Endothelial cell of umbilical vein (primary cell): ENCODE measurements around the gene WAPL. TPM values are rescaled to one million over a fixed set of nuclear protein-coding genes. Genes with fewer than 3 reads are reported as not detected.

ENCODE experiments used
- BruUV-seq: library from RNA; stranded (reverse); fragments of 400-500 nt; replicated peaks from 2 replicates; lab custom pipeline; 2021; lab: Mats Ljungman, UMichigan
- CTCF ChIA-PET: fragments of 300-600, 350-600 bp; sonication (Branson Sonifier 250); formaldehyde crosslinking; loops from one replicate; lab custom pipeline; 2021; ENCODE audit warnings: antibody characterized with exemption, inconsistent platforms; lab: Charles Lee
- POLR2A ChIA-PET: fragments of 300-600, 350-600 bp; sonication (Branson Sonifier 250); formaldehyde crosslinking; loops from one replicate; lab custom pipeline; 2021; ENCODE audit warnings: antibody characterized with exemption, inconsistent platforms; lab: Charles Lee
- DNase-seq: peaks from one replicate; pipeline ENCODE4 v3.0.0-alpha.2; 2011; ENCODE audit warnings: low read depth, low spot score
- FAIRE-seq: peaks from 2 replicates; lab custom pipeline; 2011; peaks lifted over from hg19 to GRCh38; lab: Jason Lieb, UNC
- H2AFZ ChIP-seq: 2 replicates; pipeline ENCODE4 v1.6.0; 2012; ENCODE audit warnings: low read depth, low read length, control low read depth, inconsistent platforms
- H3K27ac ChIP-seq: 2 replicates; pipeline ENCODE4 v1.5.1; 2011; ENCODE audit warnings: low read depth, mild to moderate bottlenecking, control low read depth, low read length, moderate library complexity; ENCODE audit not compliant: insufficient read depth
- H3K27me3 ChIP-seq, 2 experiments: 2 replicates each; pipeline versions ENCODE4 v1.6.0 to v1.6.1; 2011; ENCODE audit warnings: low read length in 2 of 2, mixed read lengths in 1 of 2; ENCODE audit not compliant: control insufficient read depth in 2 of 2, insufficient read depth in 2 of 2
- H3K36me3 ChIP-seq, 2 experiments: 2 replicates in 1 of 2; 3 replicates in 1 of 2; pipeline ENCODE4 v1.5.1; 2011; ENCODE audit warnings: low read length in 2 of 2, mild to moderate bottlenecking in 1 of 2, moderate library complexity in 1 of 2; ENCODE audit not compliant: control insufficient read depth in 2 of 2, insufficient read depth in 2 of 2; ENCODE audit errors: extremely low read depth in 1 of 2
- H3K4me1 ChIP-seq: 3 replicates; pipeline ENCODE4 v1.5.1; 2011; ENCODE audit warnings: mild to moderate bottlenecking, low read length; ENCODE audit not compliant: control insufficient read depth, insufficient read depth; ENCODE audit errors: extremely low read depth
- H3K4me2 ChIP-seq: 2 replicates; pipeline ENCODE4 v1.6.1; 2011; ENCODE audit warnings: low read length, control low read depth, mixed read lengths; ENCODE audit not compliant: insufficient read depth
- H3K4me3 ChIP-seq, 3 experiments: fragments of 200-600 bp in 1 of 3; sonication (generic), shearing (Covaris generic) in 1 of 3; replicated peaks in 1 of 3; 2 replicates each; pipeline ENCODE4 v1.5.1; 2011 to 2016; ENCODE audit warnings: control low read depth in 3 of 3, low read length in 3 of 3, mild to moderate bottlenecking in 2 of 3, inconsistent platforms in 1 of 3, low read depth in 1 of 3, moderate library complexity in 1 of 3; ENCODE audit not compliant: insufficient read depth in 1 of 3
- H3K79me2 ChIP-seq: 2 replicates; pipeline ENCODE4 v1.6.0; 2012; ENCODE audit warnings: low read length, inconsistent platforms; ENCODE audit not compliant: control insufficient read depth, insufficient read depth
- H3K9ac ChIP-seq: replicated peaks from 2 replicates; pipeline ENCODE3; 2011; ENCODE audit warnings: low read length, control low read depth; ENCODE audit not compliant: insufficient read depth; ENCODE audit errors: extremely low read depth
- H3K9me1 ChIP-seq: replicated peaks from 3 replicates; pipeline ENCODE4 v1.6.0; 2011; ENCODE audit warnings: mild to moderate bottlenecking, low read length; ENCODE audit not compliant: control insufficient read depth, insufficient read depth; ENCODE audit errors: extremely low read depth
- H3K9me3 ChIP-seq: replicated peaks from 2 replicates; pipeline ENCODE4 v1.5.1; 2012; ENCODE audit warnings: low read length, inconsistent platforms; ENCODE audit not compliant: control insufficient read depth, insufficient read depth
- H4K20me1 ChIP-seq: replicated peaks from 2 replicates; pipeline ENCODE3; 2011; ENCODE audit warnings: mild to moderate bottlenecking, low read length; ENCODE audit not compliant: control insufficient read depth, insufficient read depth; ENCODE audit errors: extremely low read depth
- GATA2 ChIP-seq: IDR thresholded peaks from 2 replicates; pipeline ENCODE4 v1.7.0; 2011; ENCODE audit warnings: low read depth, mild to moderate bottlenecking, moderate library complexity, mixed read lengths, low read length; ENCODE audit not compliant: insufficient read length, insufficient read depth
- POLR2AphosphoS5 ChIP-seq: IDR thresholded peaks from 2 replicates; pipeline ENCODE4 v1.6.1; 2012; ENCODE audit warnings: low read depth, mild to moderate bottlenecking, control low read depth, low read length, moderate library complexity; ENCODE audit not compliant: insufficient read depth
- dilution Hi-C: fragments of 300-500 bp; cut with MboI; formaldehyde crosslinking; loops from one replicate; pipeline ENCODE4 v1.15.0; 2019; ENCODE audit warnings: low sequenced_read_pairs; ENCODE audit not compliant: extremely low pct_ligation_motif_present
- intact Hi-C: fragments of 100-400 bp; cut with micrococcal nuclease; formaldehyde crosslinking; loops from one replicate; pipeline ENCODE4 v1.10.0; 2022
- polyA plus RNA-seq, 4 experiments: library from polyadenylated mRNA; depleted of rRNA in 3 of 4; stranded (reverse) in 3 of 4; unstranded in 1 of 4; fragments of >200 nt; gene quantifications; 2 replicates each; pipeline versions ENCODE4 v1.2.1 to v1.2.3, GENCODE V29; 2011 to 2012; ENCODE audit warnings: missing spikeins in 1 of 4
- total RNA-seq: library from RNA; stranded (reverse); gene quantifications from 2 replicates; pipeline ENCODE4 v1.2.3, GENCODE V29; 2021

Gene WAPL
- total and polyA plus RNA-seq, 2 donors (not counting 3 experiments of a cell fraction or from before 2014, with no cell fraction given), result 9.2 to 35.1 TPM

DNA sequence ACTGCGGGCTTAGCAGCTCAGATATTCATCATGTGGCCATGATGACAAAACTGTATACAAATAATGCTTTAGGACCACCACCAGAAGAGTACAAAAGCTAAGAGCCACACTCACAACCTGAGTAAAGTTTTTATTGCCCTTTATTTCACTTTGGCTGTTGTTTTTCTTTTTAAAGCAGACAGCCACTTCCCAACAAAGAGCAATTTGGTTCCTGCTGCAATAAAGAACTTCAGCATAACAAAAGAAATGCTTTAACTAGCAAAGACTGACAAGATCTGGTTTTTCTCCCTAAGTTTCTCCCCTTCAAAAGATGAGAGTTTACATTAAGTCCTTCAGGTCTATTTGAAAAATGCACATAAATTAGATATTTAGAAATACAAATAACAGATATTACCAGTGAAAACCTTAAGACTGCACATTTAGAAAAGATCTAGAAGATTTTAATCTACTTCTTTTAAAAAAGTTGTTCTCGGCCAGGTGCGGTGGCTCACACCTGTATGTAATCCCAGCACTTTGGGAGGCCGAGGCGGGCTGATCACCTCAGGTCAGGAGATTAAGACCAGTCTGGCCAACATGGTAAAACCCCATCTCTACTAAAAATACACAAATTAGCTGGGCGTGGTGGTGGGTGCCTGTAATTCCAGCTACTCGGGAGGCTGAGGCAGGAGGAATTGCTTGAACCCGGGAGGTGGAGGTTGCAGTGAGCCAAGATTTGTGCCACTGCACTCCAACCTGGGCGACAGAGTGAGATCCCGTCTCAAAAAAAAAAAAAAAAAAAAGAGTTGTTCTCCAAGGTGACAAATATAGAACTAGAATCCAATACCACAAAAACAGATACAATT, 59.4 kb downstream of the WAPL start:
- Histone ChIP-seq H4K20me1 (no peaks in the 10 kb centered on the region), H3K79me2 (no peaks in the 10 kb centered on the region), H2AFZ (no peak overlapping the region), H3K4me2 (no peak overlapping the region), H3K4me3 (no peak overlapping the region), H3K9me3 (no peaks in the 10 kb centered on the region), H3K4me1 (no peaks in the 10 kb centered on the region), H3K9me1 (no peaks in the 10 kb centered on the region), H3K27me3 (no peaks in the 10 kb centered on the region), H3K9ac (no peak overlapping the region), H3K36me3 (peaks cover 8 to 18% of the 10 kb centered on the region in 2 experiments), H3K27ac (no peak overlapping the region)
- intact Hi-C loops, result no loop called here
- no peak for TF ChIP-seq GATA2
- BruUV-seq, result no TSS peak
- FAIRE-seq (no peak), DNase-seq (no peak)
- ChIA-PET CTCF (interaction anchor here (0.6 to 1.5 kb wide), 3 partner anchors 61 to 123 kb away, joined by 3 to 5 read pairs (median 4); no protein-coding TSS in a partner anchor), POLR2A (no interaction called here)
- dilution Hi-C loops, result no loop called here

DNA sequence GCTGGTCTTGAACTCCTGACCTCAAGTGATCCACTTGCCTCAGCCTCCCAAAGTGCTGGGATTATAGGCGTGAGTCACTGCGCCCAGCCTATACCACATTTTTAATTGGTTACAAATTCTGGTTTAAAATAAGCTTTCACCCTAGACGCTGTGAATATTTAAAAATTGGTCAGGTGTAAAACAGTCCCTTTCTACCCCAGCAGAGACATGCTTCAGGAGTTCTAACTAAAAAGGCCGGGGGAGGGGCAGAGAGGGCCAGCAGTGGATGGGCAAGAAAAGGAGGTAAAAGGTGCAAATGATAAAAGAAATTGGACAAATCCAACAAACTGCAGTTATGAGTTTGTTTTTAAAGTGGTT, 70.0 kb downstream of the WAPL start:
- no peaks in the 10 kb centered on the region for H3K79me2 ChIP-seq
- ChIA-PET CTCF (no interaction called here), POLR2A (no interaction called here)
- H3K9me3 ChIP-seq, result no peaks in the 10 kb centered on the region
- no peak overlapping the region for H3K4me3 ChIP-seq
- H3K36me3 ChIP-seq, result peaks cover 10 to 14% of the 10 kb centered on the region in 2 experiments
- dilution Hi-C loops (no loop called here), intact Hi-C loops (no loop called here)
- H3K4me2 ChIP-seq, result no peak overlapping the region
- no peaks in the 10 kb centered on the region for H3K4me1 ChIP-seq
- no peak for TF ChIP-seq POLR2AphosphoS5
- no peak overlapping the region for H3K9ac ChIP-seq
- H3K9me1 ChIP-seq, result no peaks in the 10 kb centered on the region
- H3K27me3 ChIP-seq, result no peaks in the 10 kb centered on the region
- no peak overlapping the region for H3K27ac ChIP-seq
- DNase-seq, result no peak
- BruUV-seq, result no TSS peak
- no peak overlapping the region for H2AFZ ChIP-seq
- no peak for FAIRE-seq
- H4K20me1 ChIP-seq, result no peaks in the 10 kb centered on the region
